ENCODE results near the gene ALDH1A1. TPM values are rescaled to one million over a fixed set of nuclear protein-coding genes. Genes with fewer than 3 reads are reported as not detected.

The ALDH1A1 gene
- total RNA-seq, 1 donor from 2014 or later = 1.5 TPM

- no peak for FAIRE-seq
- no peaks in the 10 kb centered on the region for H3K4me1 Mint-ChIP-seq (ENCODE audit: low read depth, unreplicated experiment)
- TF ChIP-seq EZH2 (IDR thresholded peaks at IDR 0.05; ENCODE audit: insufficient read depth, low read length) = no peak
- TF ChIP-seq CTCF (IDR thresholded peaks at IDR 0.05; ENCODE audit: insufficient read depth, low read depth, low read length) = no peak
- H3K4me3 ChIP-seq (ENCODE audit: insufficient read depth, low read depth, low read length) = no peak overlapping the region
- no peak overlapping the region for H3K27ac Mint-ChIP-seq (ENCODE audit: unreplicated experiment)
- no peaks in the 10 kb centered on the region for H3K4me1 ChIP-seq (ENCODE audit: insufficient read depth, low read length)
- no peaks in the 10 kb centered on the region for H3K36me3 Mint-ChIP-seq (ENCODE audit: low read depth, unreplicated experiment)
- no peaks in the 10 kb centered on the region for H3K36me3 ChIP-seq (ENCODE audit: insufficient read depth, low read length)
- no peaks in the 10 kb centered on the region for H3K27me3 ChIP-seq (ENCODE audit: insufficient read depth, low read length)
- H3K27me3 Mint-ChIP-seq (ENCODE audit: low read depth, unreplicated experiment) = no peaks in the 10 kb centered on the region
- no peak overlapping the region for H3K4me2 ChIP-seq (ENCODE audit: low read length)
- no peak overlapping the region for H3K9ac ChIP-seq (ENCODE audit: low read length)
- H3K4me3 Mint-ChIP-seq (ENCODE audit: unreplicated experiment) = no peak overlapping the region
- no peak overlapping the region for H3K27ac ChIP-seq (ENCODE audit: low read depth, low read length)
- no peaks in the 10 kb centered on the region for H3K9me3 Mint-ChIP-seq (ENCODE audit: unreplicated experiment)
- no peak overlapping the region for H2AFZ ChIP-seq (ENCODE audit: low read depth, low read length)
- H4K20me1 ChIP-seq (ENCODE audit: insufficient read depth, low read length) = no peaks in the 10 kb centered on the region
- H3K9me3 ChIP-seq (ENCODE audit: insufficient read depth, low read depth, low read length) = no peaks in the 10 kb centered on the region
- H3K79me2 ChIP-seq (ENCODE audit: insufficient read depth, low read length) = no peaks in the 10 kb centered on the region
- DNase-seq (ENCODE audit: low read depth) = no peak
These were observed 53.8 kb downstream of the ALDH1A1 start for GRCh38 chr9:72898784-72899733.

GRCh38 chr9:72898360-72898759, 54.5 kb downstream of the ALDH1A1 start:
- H3K4me1 Mint-ChIP-seq (ENCODE audit: low read depth, unreplicated experiment) = no peaks in the 10 kb centered on the region
- Histone ChIP-seq H3K9ac (ENCODE audit: low read length) (no peak overlapping the region), H3K79me2 (ENCODE audit: insufficient read depth, low read length) (no peaks in the 10 kb centered on the region), H4K20me1 (ENCODE audit: insufficient read depth, low read length) (no peaks in the 10 kb centered on the region), H3K4me2 (ENCODE audit: low read length) (no peak overlapping the region), H3K27me3 (ENCODE audit: insufficient read depth, low read length) (no peaks in the 10 kb centered on the region), H3K36me3 (ENCODE audit: insufficient read depth, low read length) (no peaks in the 10 kb centered on the region), H3K4me1 (ENCODE audit: insufficient read depth, low read length) (no peaks in the 10 kb centered on the region), H3K4me3 (ENCODE audit: insufficient read depth, low read depth, low read length) (no peak overlapping the region), H3K27ac (ENCODE audit: low read depth, low read length) (no peak overlapping the region), H3K9me3 (ENCODE audit: insufficient read depth, low read depth, low read length) (no peaks in the 10 kb centered on the region), H2AFZ (ENCODE audit: low read depth, low read length) (no peak overlapping the region)
- no peak for DNase-seq (ENCODE audit: low read depth)
- H3K27me3 Mint-ChIP-seq (ENCODE audit: low read depth, unreplicated experiment) = no peaks in the 10 kb centered on the region
- no peaks in the 10 kb centered on the region for H3K36me3 Mint-ChIP-seq (ENCODE audit: low read depth, unreplicated experiment)
- TF ChIP-seq CTCF (IDR thresholded peaks at IDR 0.05; ENCODE audit: insufficient read depth, low read depth, low read length) (no peak), EZH2 (IDR thresholded peaks at IDR 0.05; ENCODE audit: insufficient read depth, low read length) (no peak)
- H3K9me3 Mint-ChIP-seq (ENCODE audit: unreplicated experiment) = no peaks in the 10 kb centered on the region
- no peak overlapping the region for H3K27ac Mint-ChIP-seq (ENCODE audit: unreplicated experiment)
- FAIRE-seq = no peak
- H3K4me3 Mint-ChIP-seq (ENCODE audit: unreplicated experiment) = no peak overlapping the region

All from astrocyte (in vitro differentiated cells and primary cell).